ENCODE measurements around the gene MAPKAPK2. TPM values are rescaled to one million over a fixed set of nuclear protein-coding genes. Genes with fewer than 3 reads are reported as not detected.
A peak's percentile ranks its signal among the peaks of the same experiment; 100 is the strongest.

The MAPKAPK2 gene
- total and polyA plus RNA-seq, 10 donors, result 42.2 to 129 (median 94.2) TPM

- no peak for DNase-seq
- no peaks in the 10 kb centered on the region for H3K9me3 ChIP-seq
- peak in 2 of 3 donors; percentile 50 to 64 for TF ChIP-seq POLR2AphosphoS5 (IDR thresholded peaks at IDR 0.05)
- TF ChIP-seq CTCF (IDR thresholded peaks at IDR 0.05 in 8 of 11, conservative IDR thresholded peaks at IDR 0.05 in 3 of 11), result no peak
- peak overlapping the region in 7 of 8 donors; percentile 13 to 77 (median 65) for H3K27ac ChIP-seq
- WGBS, 5 donors, result 58 to 76% (median 69%) methylated on average over 12 to 14 of the region's 14 CpGs
- H3K4me1 ChIP-seq, result peaks cover 23 to 91% (median 65%) of the 10 kb centered on the region in 6 donors
- no peak overlapping the region for H3K4me3 ChIP-seq
- H3K27me3 ChIP-seq (replicated peaks in 1 of 7), result no peaks in the 10 kb centered on the region
- intact Hi-C loops (cut with DNase I; ENCODE audit: low total_unique reads), result no loop called here
- H3K36me3 ChIP-seq, result peaks cover 0 to 58% (median 20%) of the 10 kb centered on the region in 6 donors
Measured at GRCh38 chr1:206736878-206737728, 52.4 kb downstream of the MAPKAPK2 start.

GRCh38 chr1:206737729-206738201, 53.1 kb downstream of the MAPKAPK2 start:
- no peak for DNase-seq
- TF ChIP-seq POLR2A (IDR thresholded peaks at IDR 0.05) (no peak), CTCF (IDR thresholded peaks at IDR 0.05 in 8 of 11, conservative IDR thresholded peaks at IDR 0.05 in 3 of 11) (no peak), POLR2AphosphoS5 (IDR thresholded peaks at IDR 0.05) (peak in 1 of 3 donors; percentile 10)
- Histone ChIP-seq H3K36me3 (peaks cover 0 to 52% (median 13%) of the 10 kb centered on the region in 6 donors), H3K27ac (peak overlapping the region in 7 of 8 donors; percentile 13 to 77 (median 65)), H3K4me3 (no peak overlapping the region), H3K9me3 (no peaks in the 10 kb centered on the region), H3K27me3 (replicated peaks in 1 of 7) (no peaks in the 10 kb centered on the region), H3K4me1 (peaks cover 23 to 90% (median 65%) of the 10 kb centered on the region in 6 donors)
- intact Hi-C loops (cut with DNase I; ENCODE audit: low total_unique reads), result no loop called here
- 44 to 60% (median 49%) methylated on average over 3 of the region's 3 CpGs for WGBS, 5 donors

GRCh38 chr1:206738370-206739366, 54.0 kb downstream of the MAPKAPK2 start:
- Histone ChIP-seq H3K4me3 (no peak overlapping the region), H3K27ac (peak overlapping the region in 6 of 8 donors; percentile 26 to 77 (median 69)), H3K4me1 (peaks cover 23 to 89% (median 66%) of the 10 kb centered on the region in 6 donors), H3K9me3 (no peaks in the 10 kb centered on the region), H3K36me3 (peaks cover 0 to 43% (median 4%) of the 10 kb centered on the region in 6 donors), H3K27me3 (replicated peaks in 1 of 7) (no peaks in the 10 kb centered on the region)
- TF ChIP-seq POLR2AphosphoS5 (IDR thresholded peaks at IDR 0.05) (no peak), CTCF (IDR thresholded peaks at IDR 0.05 in 8 of 11, conservative IDR thresholded peaks at IDR 0.05 in 3 of 11) (peak in 2 of 11 experiments; percentile 7 to 18), POLR2A (IDR thresholded peaks at IDR 0.05) (no peak)
- DNase-seq, result no peak
- 47 to 72% (median 69%) methylated on average over 3 of the region's 3 CpGs for WGBS, 5 donors
- intact Hi-C loops (cut with DNase I; ENCODE audit: low total_unique reads), result no loop called here

All from spleen (tissue), 11 donors.